ENCODE data around the gene GLCCI1. TPM values are rescaled to one million over a fixed set of nuclear protein-coding genes. Genes with fewer than 3 reads are reported as not detected.

GLCCI1 gene
- total and polyA plus RNA-seq, 2 of the 8 experiments (the other 6 are each of a cell fraction or from before 2014, with no cell fraction given): 12.4 to 27.7 TPM

- H3K14ac ChIP-seq (ENCODE audit: insufficient read length): no peak overlapping the region
- H3K23ac ChIP-seq (ENCODE audit: insufficient read length): no peak overlapping the region
- no peaks in the 10 kb centered on the region for H3K79me1 ChIP-seq (ENCODE audit: low read depth, low read length)
- DNase-seq (ENCODE audit: low read depth in 1 of 2, low spot score in 2 of 2): no peak
- H3K27ac ChIP-seq (ENCODE audit: low read depth, low read length): no peak overlapping the region
- no peak overlapping the region for H4K8ac ChIP-seq (ENCODE audit: extremely low read depth, insufficient read depth, low read length)
- no peak overlapping the region for H3K4ac ChIP-seq (replicated peaks; ENCODE audit: insufficient read length, low read depth, low read length)
- H3K9me3 ChIP-seq (ENCODE audit: insufficient read depth in 2 of 2, low read depth in 1 of 2, low read length in 1 of 2): no peaks in the 10 kb centered on the region
- no peak overlapping the region for H2BK12ac ChIP-seq (ENCODE audit: low read depth, low read length)
- FAIRE-seq: no peak
- H3K56ac ChIP-seq (replicated peaks; ENCODE audit: insufficient read length, low read depth, low read length): no peak overlapping the region
- peaks cover 0 to 1% (median 0%) of the 10 kb centered on the region in 4 experiments; a peak in 1 of 7 replicates for H3K27me3 ChIP-seq (replicated peaks in 1 of 4; ENCODE audit: control insufficient read depth in 3 of 4, extremely low read depth in 1 of 4, insufficient read depth in 3 of 4, low read length in 3 of 4)
- no peaks in the 10 kb centered on the region for H3K79me2 ChIP-seq (ENCODE audit: control insufficient read depth in 1 of 2, insufficient read depth in 2 of 2, low read length in 2 of 2)
- H2BK5ac ChIP-seq (ENCODE audit: low read depth, low read length): no peak overlapping the region
- H3K4me1 ChIP-seq (replicated peaks in 1 of 4; ENCODE audit: control insufficient read depth in 3 of 4, insufficient read depth in 4 of 4, low read length in 3 of 4): no peaks in the 10 kb centered on the region
- no peak overlapping the region for H2BK120ac ChIP-seq (replicated peaks; ENCODE audit: low read depth, low read length)
- ChIA-PET CTCF (ENCODE audit: partially characterized antibody) (no interaction called here), POLR2A (ENCODE audit: partially characterized antibody) (no interaction called here)
- no peak overlapping the region for H4K91ac ChIP-seq (replicated peaks; ENCODE audit: insufficient read length, low read length)
- H3K23me2 ChIP-seq (ENCODE audit: low read depth, low read length): no peaks in the 10 kb centered on the region
- H2BK20ac ChIP-seq (ENCODE audit: low read length): no peak overlapping the region
- no peak overlapping the region for H4K5ac ChIP-seq (ENCODE audit: insufficient read length, low read depth, low read length)
- H3K4me3 ChIP-seq (ENCODE audit: extremely low read depth in 1 of 4, insufficient read depth in 2 of 4, low read depth in 3 of 4, low read length in 4 of 4): no peak overlapping the region
- no peaks in the 10 kb centered on the region for H4K20me1 ChIP-seq (replicated peaks in 1 of 2; ENCODE audit: control insufficient read depth in 1 of 2, insufficient read depth in 2 of 2, low read length in 2 of 2)
- H3K9ac ChIP-seq (replicated peaks in 1 of 4; ENCODE audit: extremely low read depth in 1 of 4, low read depth in 3 of 4, low read length in 3 of 4): no peak overlapping the region
- no peak overlapping the region for H3K18ac ChIP-seq (ENCODE audit: extremely low read depth, low read length)
- H2BK15ac ChIP-seq (ENCODE audit: low read length): no peak overlapping the region
- no peak overlapping the region for H3K4me2 ChIP-seq (ENCODE audit: insufficient read depth in 1 of 2, low read depth in 2 of 2, low read length in 2 of 2)
- H3K36me3 ChIP-seq (ENCODE audit: control insufficient read depth in 2 of 4, insufficient read depth in 4 of 4, low read length in 3 of 4): peaks cover 0 to 10% (median 4%) of the 10 kb centered on the region in 4 experiments; a peak in 3 of 8 replicates
- no peak overlapping the region for H2AK5ac ChIP-seq (ENCODE audit: low read depth, low read length)
- H2AFZ ChIP-seq (ENCODE audit: low read length): no peak overlapping the region
- TF ChIP-seq POLR2AphosphoS5 (IDR thresholded peaks at IDR 0.05; ENCODE audit: low read depth, low read length) (no peak), TBP (IDR thresholded peaks at IDR 0.05; ENCODE audit: low read depth, low read length) (no peak), CBX5 (IDR thresholded peaks at IDR 0.05; ENCODE audit: low read depth, low read length) (no peak), FOSL1 (IDR thresholded peaks at IDR 0.05; ENCODE audit: insufficient read depth, low read depth, low read length) (no peak), ASH2L (IDR thresholded peaks at IDR 0.05; ENCODE audit: low read length) (no peak), KDM1A (IDR thresholded peaks at IDR 0.05; ENCODE audit: borderline replicate concordance, low read length) (no peak), EP300 (IDR thresholded peaks at IDR 0.05; ENCODE audit: borderline replicate concordance in 1 of 2, low read depth in 2 of 2, low read length in 2 of 2) (no peak), MAFK (IDR thresholded peaks at IDR 0.05; ENCODE audit: low read depth, low read length) (no peak), SP2 (IDR thresholded peaks at IDR 0.05; ENCODE audit: low read length) (no peak), ZNF274 (IDR thresholded peaks at IDR 0.05; ENCODE audit: borderline replicate concordance, extremely low read depth, low read length) (no peak), SUZ12 (IDR thresholded peaks at IDR 0.05; ENCODE audit: low read length) (no peak), CTCF (IDR thresholded peaks at IDR 0.05; ENCODE audit: control extremely low read depth in 1 of 3, insufficient read depth in 1 of 3, low read depth in 1 of 3, low read length in 3 of 3) (no peak), HDAC2 (IDR thresholded peaks at IDR 0.05; ENCODE audit: borderline replicate concordance in 1 of 2, low read depth in 2 of 2, low read length in 2 of 2) (no peak)
These were observed 89.7 kb downstream of the GLCCI1 start for GRCh38 chr7:8058322-8058721.
